Colonic mucosa (tissue), 4 donors: ENCODE data around the gene PCDHGA9. TPM values are rescaled to one million over a fixed set of nuclear protein-coding genes. Genes with fewer than 3 reads are reported as not detected.

Experiments
- DNase-seq: peaks from one replicate; pipeline ENCODE4 v3.0.0-alpha.2; 2020
- H3K27ac ChIP-seq: fragments of 200-600 bp; one replicate; pipeline ENCODE4 v1.8.0; 2021
- H3K27me3 ChIP-seq: fragments of 200-600 bp; one replicate; pipeline ENCODE4 v1.8.0; 2021
- H3K36me3 ChIP-seq: fragments of 200-600 bp; one replicate; pipeline ENCODE4 v1.8.0; 2021
- H3K4me1 ChIP-seq: fragments of 200-600 bp; one replicate; pipeline ENCODE4 v1.8.0; 2021; ENCODE audit warnings: mild to moderate bottlenecking
- H3K4me3 ChIP-seq: fragments of 200-600 bp; one replicate; pipeline ENCODE4 v1.8.0; 2021
- H3K9ac ChIP-seq, 2 donors: one replicate each; pipeline ENCODE4 v1.7.0; 2013; ENCODE audit warnings: control low read depth in 2 of 2, low read depth in 2 of 2, low read length in 2 of 2
- H3K9me3 ChIP-seq: fragments of 200-600 bp; one replicate; pipeline ENCODE4 v1.8.0; 2021
- intact Hi-C: fragments of 100-400 bp; cut with DNase I; formaldehyde crosslinking; loops from one replicate; pipeline ENCODE4 v1.14.1; 2022
- total RNA-seq, 2 donors: library from RNA; stranded (reverse); fragmentation: NEBNext Ultra II Directional in 1 of 2; extraction: Animal tissue kit (Norgen Biotek cat#: 25700) in 1 of 2; gene quantifications; one replicate each; pipeline ENCODE4 v1.2.1, GENCODE V29; 2021
- TF ChIP-seq, protein P1 (sequence below): fragments of 200-600 bp; IDR thresholded peaks from one replicate; pipeline ENCODE4 v1.8.0; 2022; ENCODE audit warnings: antibody characterized with exemption, mild to moderate bottlenecking
- donor health status: healthy.
- donor health status: DM: no; HTN: no; CAD: no.
- donor health status: DM: no; HTN: no; CAD: no.

Gene PCDHGA9
- total RNA-seq, 2 donors from 2014 or later: 1.1 to 2.2 TPM

DNA sequence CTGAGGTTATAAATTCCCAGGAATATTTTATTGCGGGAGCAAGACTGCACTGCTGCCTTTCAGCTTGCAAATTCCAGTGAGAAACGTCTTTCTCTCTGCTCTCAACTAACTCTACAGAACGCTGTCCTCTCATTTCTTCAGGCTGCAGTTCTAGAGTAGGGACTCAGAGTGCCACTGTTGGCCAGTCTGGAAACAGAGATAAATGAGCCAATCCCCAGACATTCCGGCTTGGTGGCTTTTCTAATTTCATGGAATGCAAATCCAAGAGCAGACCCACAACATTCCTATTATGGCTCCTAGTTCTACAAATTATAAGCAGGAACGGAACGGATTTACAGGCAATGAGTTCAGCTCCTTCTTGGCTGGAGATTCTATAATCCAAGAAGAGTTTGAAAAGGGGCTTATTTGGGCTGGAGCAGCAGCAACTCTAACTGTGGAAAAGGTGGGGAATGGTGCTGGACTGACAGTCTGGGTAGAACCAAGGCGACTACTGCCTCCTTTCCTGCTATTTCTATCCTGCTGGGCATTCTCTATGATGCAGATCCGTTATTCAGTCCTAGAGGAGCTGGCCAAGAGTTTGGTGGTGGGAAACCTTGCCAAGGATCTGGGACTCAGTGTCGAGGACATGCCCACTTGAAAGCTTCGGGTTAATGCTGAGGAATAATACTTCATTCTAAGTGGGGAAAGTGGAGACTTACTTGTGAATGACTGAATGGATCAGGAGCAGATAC lies 37.0 kb downstream of the PCDHGA9 start:
- no peak for DNase-seq
- no peak overlapping the region for H3K9ac ChIP-seq
- no peaks in the 10 kb centered on the region for H3K27me3 ChIP-seq
- no peak overlapping the region for H3K27ac ChIP-seq
- no peaks in the 10 kb centered on the region for H3K4me1 ChIP-seq
- no peaks in the 10 kb centered on the region for H3K9me3 ChIP-seq
- no peak overlapping the region for H3K4me3 ChIP-seq
- intact Hi-C loops: no loop called here
- TF ChIP-seq, protein P1, sequence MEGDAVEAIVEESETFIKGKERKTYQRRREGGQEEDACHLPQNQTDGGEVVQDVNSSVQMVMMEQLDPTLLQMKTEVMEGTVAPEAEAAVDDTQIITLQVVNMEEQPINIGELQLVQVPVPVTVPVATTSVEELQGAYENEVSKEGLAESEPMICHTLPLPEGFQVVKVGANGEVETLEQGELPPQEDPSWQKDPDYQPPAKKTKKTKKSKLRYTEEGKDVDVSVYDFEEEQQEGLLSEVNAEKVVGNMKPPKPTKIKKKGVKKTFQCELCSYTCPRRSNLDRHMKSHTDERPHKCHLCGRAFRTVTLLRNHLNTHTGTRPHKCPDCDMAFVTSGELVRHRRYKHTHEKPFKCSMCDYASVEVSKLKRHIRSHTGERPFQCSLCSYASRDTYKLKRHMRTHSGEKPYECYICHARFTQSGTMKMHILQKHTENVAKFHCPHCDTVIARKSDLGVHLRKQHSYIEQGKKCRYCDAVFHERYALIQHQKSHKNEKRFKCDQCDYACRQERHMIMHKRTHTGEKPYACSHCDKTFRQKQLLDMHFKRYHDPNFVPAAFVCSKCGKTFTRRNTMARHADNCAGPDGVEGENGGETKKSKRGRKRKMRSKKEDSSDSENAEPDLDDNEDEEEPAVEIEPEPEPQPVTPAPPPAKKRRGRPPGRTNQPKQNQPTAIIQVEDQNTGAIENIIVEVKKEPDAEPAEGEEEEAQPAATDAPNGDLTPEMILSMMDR: no peak
- H3K36me3 ChIP-seq: no peaks in the 10 kb centered on the region

DNA sequence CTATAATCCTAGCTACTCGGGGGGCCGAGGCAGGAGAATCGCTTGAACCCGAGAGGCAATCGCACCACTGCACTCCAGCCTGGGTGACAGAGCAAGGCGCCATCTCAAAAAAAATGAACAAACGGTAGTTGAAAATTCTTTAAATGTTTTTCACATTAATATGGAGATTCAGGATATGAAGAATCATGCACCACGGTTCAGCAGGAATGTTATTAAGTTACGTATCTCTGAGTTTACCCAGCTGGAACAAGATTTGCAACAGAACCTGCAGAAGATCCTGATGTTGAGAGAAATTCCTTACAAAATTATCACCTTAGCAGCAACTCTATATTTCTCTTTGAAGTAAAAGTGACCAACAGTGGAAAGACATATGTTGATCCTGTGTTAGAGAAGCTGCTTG lies 37.8 kb downstream of the PCDHGA9 start:
- TF ChIP-seq, protein P1: no peak

DNA sequence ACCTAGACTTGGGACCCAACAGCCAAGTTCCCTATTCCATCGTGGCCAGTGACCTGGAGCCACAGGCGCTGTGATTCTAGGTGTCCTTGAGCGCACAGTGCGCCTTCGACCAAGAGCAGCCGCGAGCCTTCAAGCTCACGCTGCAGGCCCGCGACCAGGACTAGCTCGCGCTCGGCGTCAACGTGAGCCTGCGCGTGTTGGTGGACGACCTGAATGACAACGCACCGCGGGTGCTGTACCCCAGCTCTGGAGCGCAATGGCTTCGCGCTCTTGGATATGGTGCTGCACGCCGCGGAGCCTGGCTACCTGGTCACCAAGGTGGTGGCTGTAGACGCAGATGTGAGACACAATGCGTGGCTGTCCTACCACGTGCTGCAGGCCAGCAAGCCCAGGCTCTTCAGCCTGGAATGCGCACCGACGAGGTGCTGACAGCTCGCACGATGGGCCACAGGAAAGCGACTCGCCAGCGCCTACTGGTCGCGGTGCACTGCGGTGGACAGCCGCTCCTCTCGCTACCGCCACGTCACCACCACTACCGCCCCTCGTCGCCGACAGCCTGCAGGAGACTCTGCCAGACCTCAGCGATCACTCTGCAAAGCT lies 39.1 kb downstream of the PCDHGA9 start:
- H3K9ac ChIP-seq: no peak overlapping the region
- TF ChIP-seq, protein P1: no peak
- no peaks in the 10 kb centered on the region for H3K9me3 ChIP-seq
- H3K4me3 ChIP-seq: no peak overlapping the region
- no peaks in the 10 kb centered on the region for H3K36me3 ChIP-seq
- intact Hi-C loops: no loop called here
- DNase-seq: no peak
- H3K27me3 ChIP-seq: no peaks in the 10 kb centered on the region
- H3K27ac ChIP-seq: no peak overlapping the region
- no peaks in the 10 kb centered on the region for H3K4me1 ChIP-seq

More for the DNA sequence above, 37.8 kb downstream of the PCDHGA9 start:
- Histone ChIP-seq H3K27me3 (no peaks in the 10 kb centered on the region), H3K27ac (no peak overlapping the region), H3K4me3 (no peak overlapping the region), H3K9me3 (no peaks in the 10 kb centered on the region), H3K36me3 (no peaks in the 10 kb centered on the region), H3K4me1 (no peaks in the 10 kb centered on the region), H3K9ac (no peak overlapping the region)
- intact Hi-C loops: no loop called here
- no peak for DNase-seq

Other genes with a start within 250 kb of the PCDHGA9 start
- gene PCDHB7, start 230.1 kb upstream of the PCDHGA9 start, total RNA-seq: under 1 TPM; 0.15 to 0.40 TPM
- under 1 TPM; 0.25 to 0.40 TPM for gene PCDHB8, start 225.0 kb upstream of the PCDHGA9 start, total RNA-seq
- gene PCDHB16, start 220.4 kb upstream of the PCDHGA9 start, total RNA-seq: under 1 TPM; 0.17 to 0.53 TPM
- gene PCDHB9, start 215.6 kb upstream of the PCDHGA9 start, total RNA-seq: under 1 TPM; 0.47 to 0.53 TPM
- 1 to 10 TPM in 1 of 2 donors, under 1 TPM in 1; 0.17 to 1.1 TPM for gene PCDHB10, start 210.4 kb upstream of the PCDHGA9 start, total RNA-seq
- 1 to 10 TPM in 1 of 2 donors, under 1 TPM in 1; 0.59 to 2.2 TPM for gene PCDHB11, start 203.2 kb upstream of the PCDHGA9 start, total RNA-seq
- gene PCDHB12, start 194.1 kb upstream of the PCDHGA9 start, total RNA-seq: under 1 TPM; 0.40 to 0.56 TPM
- 1 to 10 TPM in 1 of 2 donors, under 1 TPM in 1; 0.40 to 1.3 TPM for gene PCDHB13, start 188.9 kb upstream of the PCDHGA9 start, total RNA-seq
- gene PCDHB14, start 179.4 kb upstream of the PCDHGA9 start, total RNA-seq: 1 to 10 TPM in 1 of 2 donors, under 1 TPM in 1; 0.62 to 1.8 TPM
- gene PCDHB15, start 157.4 kb upstream of the PCDHGA9 start, total RNA-seq: 1 to 10 TPM in 1 of 2 donors, under 1 TPM in 1; 0.27 to 1.8 TPM
- 1 to 10 TPM in 1 of 2 donors, under 1 TPM in 1; 0.21 to 1.1 TPM for gene SLC25A2, start 98.7 kb upstream of the PCDHGA9 start, total RNA-seq
- gene TAF7, start 82.0 kb upstream of the PCDHGA9 start, total RNA-seq: 10 to 100 TPM; 49.3 to 70.2 TPM
- under 1 TPM; 0.10 to 0.37 TPM for gene PCDHGA1, start 72.3 kb upstream of the PCDHGA9 start, total RNA-seq
- under 1 TPM; 0.22 to 0.50 TPM for gene PCDHGA2, start 64.0 kb upstream of the PCDHGA9 start, total RNA-seq
- under 1 TPM; 0.10 to 0.21 TPM for gene PCDHGA3, start 58.9 kb upstream of the PCDHGA9 start, total RNA-seq
- 1 to 10 TPM in 1 of 2 donors, under 1 TPM in 1; 0.15 to 1.7 TPM for gene PCDHGB1, start 52.7 kb upstream of the PCDHGA9 start, total RNA-seq
- gene PCDHGA4, start 47.8 kb upstream of the PCDHGA9 start, total RNA-seq: 1 to 10 TPM in 1 of 2 donors, under 1 TPM in 1; 0.20 to 1.4 TPM
- gene PCDHGB2, start 42.8 kb upstream of the PCDHGA9 start, total RNA-seq: 1 to 10 TPM in 1 of 2 donors, under 1 TPM in 1; 0.47 to 1.8 TPM
- 1 to 10 TPM in 1 of 2 donors, under 1 TPM in 1; 0.52 to 1.1 TPM for gene PCDHGA5, start 38.6 kb upstream of the PCDHGA9 start, total RNA-seq
- gene PCDHGB3, start 32.5 kb upstream of the PCDHGA9 start, total RNA-seq: 1 to 10 TPM in 1 of 2 donors, under 1 TPM in 1; 0.57 to 1.1 TPM
- gene PCDHGA6, start 28.9 kb upstream of the PCDHGA9 start, total RNA-seq: 1 to 10 TPM in 1 of 2 donors, under 1 TPM in 1; 0.82 to 1.5 TPM
- gene PCDHGA7, start 20.0 kb upstream of the PCDHGA9 start, total RNA-seq: 1 to 10 TPM in 1 of 2 donors, under 1 TPM in 1; 0.59 to 1.0 TPM
- gene PCDHGB4, start 15.1 kb upstream of the PCDHGA9 start, total RNA-seq: under 1 TPM; 0.69 to 0.96 TPM
- gene PCDHGA8, start 10.1 kb upstream of the PCDHGA9 start, total RNA-seq: under 1 TPM; 0.17 to 0.48 TPM
- 1 to 10 TPM; 2.1 to 3.1 TPM for gene PCDHGB5, start 4.8 kb upstream of the PCDHGA9 start, total RNA-seq
- 1 to 10 TPM; 1.0 to 1.8 TPM for gene PCDHGB6, start 5.2 kb downstream of the PCDHGA9 start, total RNA-seq
- gene PCDHGA10, start 10.2 kb downstream of the PCDHGA9 start, total RNA-seq: 1 to 10 TPM; 2.7 to 4.7 TPM
- gene PCDHGB7, start 14.9 kb downstream of the PCDHGA9 start, total RNA-seq: 1 to 10 TPM; 2.5 to 3.3 TPM
- 1 to 10 TPM; 1.3 to 1.6 TPM for gene PCDHGA11, start 18.3 kb downstream of the PCDHGA9 start, total RNA-seq
- 1 to 10 TPM; 1.0 to 1.5 TPM for gene PCDHGA12, start 27.7 kb downstream of the PCDHGA9 start, total RNA-seq
- 10 to 100 TPM; 13.1 to 22.2 TPM for gene PCDHGC3, start 73.2 kb downstream of the PCDHGA9 start, total RNA-seq
- under 1 TPM; 0.35 to 0.64 TPM for gene PCDHGC4, start 82.3 kb downstream of the PCDHGA9 start, total RNA-seq
- under 1 TPM; 0.32 to 0.64 TPM for gene PCDHGC5, start 86.3 kb downstream of the PCDHGA9 start, total RNA-seq
- 100 to 1,000 TPM; 113 to 143 TPM for gene DIAPH1, start 216.2 kb downstream of the PCDHGA9 start, total RNA-seq
- 10 to 100 TPM; 36.6 to 44.0 TPM for gene HDAC3, start 234.1 kb downstream of the PCDHGA9 start, total RNA-seq
- 1 to 10 TPM; 2.1 to 6.7 TPM for gene RELL2, start 234.2 kb downstream of the PCDHGA9 start, total RNA-seq
- gene FCHSD1, start 248.6 kb downstream of the PCDHGA9 start, total RNA-seq: 10 to 100 TPM; 14.1 to 15.4 TPM